Dendritic cell treated with granulocyte-macrophage colony-stimulating factor and Interleukin-4, amounts not matched to agents 40 ng/mL and 50 ng/mL, for 4 days (primary cell): ENCODE data around the gene NEB.
"Not testable (repeated sequence)": the region's sequence is repeated elsewhere in the genome, so short reads cannot be mapped to it uniquely, and the experiment has no call there.

Experiments used
- H3K27ac Mint-ChIP-seq: one replicate; pipeline ENCODE4 v1.8.0; 2022; ENCODE audit warnings: mild to moderate bottlenecking, mixed read lengths
- H3K27me3 Mint-ChIP-seq: one replicate; pipeline ENCODE4 v1.8.0; 2022; ENCODE audit warnings: mild to moderate bottlenecking, mixed read lengths
- H3K36me3 Mint-ChIP-seq: one replicate; pipeline ENCODE4 v1.8.0; 2022; ENCODE audit warnings: low read depth, mixed read lengths
- H3K4me1 Mint-ChIP-seq: one replicate; pipeline ENCODE4 v1.8.0; 2022; ENCODE audit warnings: low read depth, mixed read lengths
- H3K4me3 Mint-ChIP-seq: one replicate; pipeline ENCODE4 v1.8.0; 2022; ENCODE audit warnings: mild to moderate bottlenecking, moderate library complexity, mixed read lengths
- H3K9me3 Mint-ChIP-seq: one replicate; pipeline ENCODE4 v1.8.0; 2022; ENCODE audit warnings: mixed read lengths
- intact Hi-C: fragments of 100-400 bp; cut with micrococcal nuclease; formaldehyde crosslinking; loops from one replicate; pipeline ENCODE4 v1.15.0; 2022

Gene NEB

GRCh38 chr2:151576080-151576479 lies 158.2 kb downstream of the NEB start:
- no peak overlapping the region for H3K27ac Mint-ChIP-seq
- H3K27me3 Mint-ChIP-seq: no peaks in the 10 kb centered on the region
- no peaks in the 10 kb centered on the region for H3K4me1 Mint-ChIP-seq
- H3K9me3 Mint-ChIP-seq: no peaks in the 10 kb centered on the region
- intact Hi-C loops: no loop called here
- no peaks in the 10 kb centered on the region for H3K36me3 Mint-ChIP-seq
- no peak overlapping the region for H3K4me3 Mint-ChIP-seq

- Mint-ChIP-seq H3K4me3 (no peak overlapping the region), H3K9me3 (no peaks in the 10 kb centered on the region), H3K36me3 (no peaks in the 10 kb centered on the region), H3K27me3 (no peaks in the 10 kb centered on the region), H3K4me1 (no peaks in the 10 kb centered on the region), H3K27ac (no peak overlapping the region)
- intact Hi-C loops: no loop called here
Observed at GRCh38 chr2:151575338-151575737, 158.9 kb downstream of the NEB start.

- H3K9me3 Mint-ChIP-seq: no peaks in the 10 kb centered on the region
Observed at GRCh38 chr2:151570191-151570590, 164.1 kb downstream of the NEB start.

GRCh38 chr2:151569167-151569566 lies 165.1 kb downstream of the NEB start:
- Mint-ChIP-seq H3K27me3 (no peaks in the 10 kb centered on the region), H3K4me3 (no peak overlapping the region), H3K9me3 (no peaks in the 10 kb centered on the region), H3K36me3 (no peaks in the 10 kb centered on the region), H3K4me1 (no peaks in the 10 kb centered on the region), H3K27ac (no peak overlapping the region)
- intact Hi-C loops: no loop called here

More at GRCh38 chr2:151570191-151570590, 164.1 kb downstream of the NEB start:
- no peaks in the 10 kb centered on the region for H3K36me3 Mint-ChIP-seq
- no peaks in the 10 kb centered on the region for H3K4me1 Mint-ChIP-seq
- intact Hi-C loops: no loop called here
- H3K4me3 Mint-ChIP-seq: no peak overlapping the region
- no peaks in the 10 kb centered on the region for H3K27me3 Mint-ChIP-seq
- no peak overlapping the region for H3K27ac Mint-ChIP-seq

- Mint-ChIP-seq H3K27ac (no peak overlapping the region), H3K4me1 (no peaks in the 10 kb centered on the region), H3K36me3 (no peaks in the 10 kb centered on the region), H3K9me3 (no peaks in the 10 kb centered on the region), H3K4me3 (no peak overlapping the region), H3K27me3 (no peaks in the 10 kb centered on the region)
- intact Hi-C loops: no loop called here
Observed at GRCh38 chr2:151568501-151568900, 165.8 kb downstream of the NEB start.

- H3K9me3 Mint-ChIP-seq: no peaks in the 10 kb centered on the region
- H3K4me1 Mint-ChIP-seq: no peaks in the 10 kb centered on the region
- intact Hi-C loops: no loop called here
- H3K27me3 Mint-ChIP-seq: no peaks in the 10 kb centered on the region
- H3K36me3 Mint-ChIP-seq: no peaks in the 10 kb centered on the region
- no peak overlapping the region for H3K27ac Mint-ChIP-seq
- H3K4me3 Mint-ChIP-seq: no peak overlapping the region
Observed at GRCh38 chr2:151567006-151567405, 167.3 kb downstream of the NEB start.

- H3K27me3 Mint-ChIP-seq: no peaks in the 10 kb centered on the region
- H3K36me3 Mint-ChIP-seq: no peaks in the 10 kb centered on the region
- no peak overlapping the region for H3K4me3 Mint-ChIP-seq
- no peak overlapping the region for H3K27ac Mint-ChIP-seq
- intact Hi-C loops: no loop called here
- no peaks in the 10 kb centered on the region for H3K9me3 Mint-ChIP-seq
- peaks cover 7% of the 10 kb centered on the region for H3K4me1 Mint-ChIP-seq
Observed at GRCh38 chr2:151562398-151562797, 171.9 kb downstream of the NEB start.

- H3K27ac Mint-ChIP-seq: no peak overlapping the region
- intact Hi-C loops: no loop called here
- no peaks in the 10 kb centered on the region for H3K27me3 Mint-ChIP-seq
- H3K4me3 Mint-ChIP-seq: no peak overlapping the region
- peaks cover 7% of the 10 kb centered on the region for H3K4me1 Mint-ChIP-seq
- no peaks in the 10 kb centered on the region for H3K9me3 Mint-ChIP-seq
- no peaks in the 10 kb centered on the region for H3K36me3 Mint-ChIP-seq
Observed at GRCh38 chr2:151560289-151560688, 174.0 kb downstream of the NEB start.

- H3K27me3 Mint-ChIP-seq, H3K27ac Mint-ChIP-seq, H3K9me3 Mint-ChIP-seq, H3K36me3 Mint-ChIP-seq, intact Hi-C loops, H3K4me3 Mint-ChIP-seq, H3K4me1 Mint-ChIP-seq: not testable (repeated sequence)
Observed at GRCh38 chr2:151559431-151559830, 174.8 kb downstream of the NEB start.

- H3K27ac Mint-ChIP-seq, H3K4me1 Mint-ChIP-seq, H3K27me3 Mint-ChIP-seq, H3K36me3 Mint-ChIP-seq, H3K9me3 Mint-ChIP-seq, H3K4me3 Mint-ChIP-seq, intact Hi-C loops: not testable (repeated sequence)
Observed at GRCh38 chr2:151557883-151558282, 176.4 kb downstream of the NEB start.

- no peaks in the 10 kb centered on the region for H3K27me3 Mint-ChIP-seq
Observed at GRCh38 chr2:151556121-151556520, 178.2 kb downstream of the NEB start.

GRCh38 chr2:151552287-151552686 lies 182.0 kb downstream of the NEB start:
- Mint-ChIP-seq H3K36me3 (no peaks in the 10 kb centered on the region), H3K9me3 (no peaks in the 10 kb centered on the region), H3K4me3 (no peak overlapping the region), H3K27ac (no peak overlapping the region), H3K4me1 (peaks cover 6% of the 10 kb centered on the region), H3K27me3 (no peaks in the 10 kb centered on the region)
- intact Hi-C loops: no loop called here

More at GRCh38 chr2:151556121-151556520, 178.2 kb downstream of the NEB start:
- H3K36me3 Mint-ChIP-seq: no peaks in the 10 kb centered on the region
- intact Hi-C loops: no loop called here
- H3K9me3 Mint-ChIP-seq: no peaks in the 10 kb centered on the region
- H3K4me1 Mint-ChIP-seq: peaks cover 13% of the 10 kb centered on the region
- H3K4me3 Mint-ChIP-seq: no peak overlapping the region
- no peak overlapping the region for H3K27ac Mint-ChIP-seq

GRCh38 chr2:151551556-151551955 lies 182.7 kb downstream of the NEB start:
- Mint-ChIP-seq H3K27ac (no peak overlapping the region), H3K4me1 (peaks cover 6% of the 10 kb centered on the region), H3K9me3 (no peaks in the 10 kb centered on the region), H3K27me3 (no peaks in the 10 kb centered on the region), H3K4me3 (no peak overlapping the region), H3K36me3 (no peaks in the 10 kb centered on the region)
- intact Hi-C loops: no loop called here

- intact Hi-C loops: no loop called here
- no peaks in the 10 kb centered on the region for H3K36me3 Mint-ChIP-seq
- no peak overlapping the region for H3K4me3 Mint-ChIP-seq
- H3K27ac Mint-ChIP-seq: no peak overlapping the region
- peaks cover 6% of the 10 kb centered on the region for H3K4me1 Mint-ChIP-seq
- no peaks in the 10 kb centered on the region for H3K9me3 Mint-ChIP-seq
- no peaks in the 10 kb centered on the region for H3K27me3 Mint-ChIP-seq
Observed at GRCh38 chr2:151549191-151549590, 185.1 kb downstream of the NEB start.

- no peaks in the 10 kb centered on the region for H3K4me1 Mint-ChIP-seq
- H3K27ac Mint-ChIP-seq: no peak overlapping the region
- no peaks in the 10 kb centered on the region for H3K36me3 Mint-ChIP-seq
- no peaks in the 10 kb centered on the region for H3K9me3 Mint-ChIP-seq
- H3K4me3 Mint-ChIP-seq: no peak overlapping the region
- H3K27me3 Mint-ChIP-seq: no peaks in the 10 kb centered on the region
- intact Hi-C loops: no loop called here
Observed at GRCh38 chr2:151544449-151544848, 189.8 kb downstream of the NEB start.
